ENCODE measurements around the gene DCST1. TPM values are rescaled to one million over a fixed set of nuclear protein-coding genes. Genes with fewer than 3 reads are reported as not detected.

The DCST1 gene
- total and polyA plus RNA-seq, 2 of the 13 experiments (the other 11 are each of a cell fraction or from before 2014, with no cell fraction given) = 0.04 TPM; not detected in 1

GRCh38 chr1:155017041-155017945 lies 16.3 kb upstream of the DCST1 start (continued):
- TF ChIP-seq MAZ (IDR thresholded peaks at IDR 0.05; ENCODE audit: borderline replicate concordance, low read depth, low read length) = peak; percentile 93
- TF ChIP-seq MAZ (CRISPR knock-in tag; IDR thresholded peaks at IDR 0.05; ENCODE audit: low read depth) = peak; percentile 99
- TF ChIP-seq MEIS2 (CRISPR knock-in tag; IDR thresholded peaks at IDR 0.05) = peak; percentile 74; the same call in 1 of the 2 replicates
- peak; percentile 60; the same call in 1 of the 2 replicates for TF ChIP-seq ZNF792 (CRISPR knock-in tag; IDR thresholded peaks at IDR 0.05)
- 0 out of 2 replicates have a peak, but pooled peaks have one; percentile 12 for TF ChIP-seq ZNF550 (CRISPR knock-in tag; IDR thresholded peaks at IDR 0.05; ENCODE audit: borderline replicate concordance)
- TF ChIP-seq ZNF335 (CRISPR knock-in tag; IDR thresholded peaks at IDR 0.05) = 0 out of 2 replicates have a peak, but pooled peaks have one; percentile 55
- no peak for TF ChIP-seq CENPX (CRISPR knock-in tag; IDR thresholded peaks at IDR 0.05)
- peak; percentile 74 for TF ChIP-seq ARID5B (CRISPR knock-in tag; IDR thresholded peaks at IDR 0.05)
- no peak for TF ChIP-seq SMARCC2 (IDR thresholded peaks at IDR 0.05)
- TF ChIP-seq SKI (IDR thresholded peaks at IDR 0.05; ENCODE audit: partially characterized antibody) = peak; percentile 56
- TF ChIP-seq ZNF275 (CRISPR knock-in tag; IDR thresholded peaks at IDR 0.05; ENCODE audit: borderline replicate concordance) = peak; percentile 88; the same call in 1 of the 2 replicates
- TF ChIP-seq FOXK2 (IDR thresholded peaks at IDR 0.05) = no peak
- peak; percentile 65; the same call in 1 of the 2 replicates for TF ChIP-seq ZNF704 (CRISPR knock-in tag; IDR thresholded peaks at IDR 0.05; ENCODE audit: borderline replicate concordance)
- 0 out of 2 replicates have a peak, but pooled peaks have one; percentile 48 for TF ChIP-seq NFE2 (CRISPR knock-in tag; IDR thresholded peaks at IDR 0.05)
- TF ChIP-seq FUBP1 (CRISPR knock-in tag; IDR thresholded peaks at IDR 0.05; ENCODE audit: borderline replicate concordance) = 0 out of 2 replicates have a peak, but pooled peaks have one; percentile 83
- no peak for TF ChIP-seq FOXO4 (CRISPR knock-in tag; conservative IDR thresholded peaks at IDR 0.05)
- peak; percentile 94 for TF ChIP-seq CCDC6 (CRISPR knock-in tag; IDR thresholded peaks at IDR 0.05)
- 0 out of 2 replicates have a peak, but pooled peaks have one; percentile 48 for TF ChIP-seq BRCA1 (CRISPR knock-in tag; IDR thresholded peaks at IDR 0.05)
- TF ChIP-seq CBX5 (CRISPR knock-in tag; IDR thresholded peaks at IDR 0.05; ENCODE audit: borderline replicate concordance) = peak; percentile 95; the same call in 1 of the 2 replicates
